ENCODE data around the gene FLYWCH2.
"Not testable (repeated sequence)": the region's sequence is repeated elsewhere in the genome, so short reads cannot be mapped to it uniquely, and the experiment has no call there.

The FLYWCH2 gene

GRCh38 chr16:2930236-2930635 is 47.2 kb downstream of the FLYWCH2 start:
- no peaks in the 10 kb centered on the region for H3K27me3 ChIP-seq (ENCODE audit: insufficient read depth, low read depth)
- no peaks in the 10 kb centered on the region for H3K36me3 ChIP-seq (ENCODE audit: insufficient read depth)
- no peak overlapping the region for H3K9ac ChIP-seq
- no peak overlapping the region for H3K27ac ChIP-seq
- no peak overlapping the region for H2AFZ ChIP-seq (ENCODE audit: low read depth)
- H3K4me1 ChIP-seq (ENCODE audit: low read depth, poor library complexity, severe bottlenecking) = peaks cover 14% of the 10 kb centered on the region
- H4K20me1 ChIP-seq (ENCODE audit: insufficient read depth) = no peaks in the 10 kb centered on the region
- no peak overlapping the region for H3K4me2 ChIP-seq
- TF ChIP-seq CTCF (conservative IDR thresholded peaks at IDR 0.05; ENCODE audit: low read depth, low read length) = no peak
- H3K79me2 ChIP-seq (ENCODE audit: insufficient read depth, low read depth) = no peaks in the 10 kb centered on the region
- H3K4me3 ChIP-seq (IDR thresholded peaks at IDR 0.05; ENCODE audit: insufficient read depth, low read depth, low read length) = no peak overlapping the region

GRCh38 chr16:2931231-2931914 is 48.4 kb downstream of the FLYWCH2 start:
- not testable (repeated sequence) for H3K4me2 ChIP-seq; H3K9ac ChIP-seq; H3K79me2 ChIP-seq (ENCODE audit: insufficient read depth, low read depth); H3K27ac ChIP-seq; H3K27me3 ChIP-seq (ENCODE audit: insufficient read depth, low read depth); H3K4me3 ChIP-seq (IDR thresholded peaks at IDR 0.05; ENCODE audit: insufficient read depth, low read depth, low read length); H3K36me3 ChIP-seq (ENCODE audit: insufficient read depth); H2AFZ ChIP-seq (ENCODE audit: low read depth); H4K20me1 ChIP-seq (ENCODE audit: insufficient read depth)
- peaks cover 11% of the 10 kb centered on the region for H3K4me1 ChIP-seq (ENCODE audit: low read depth, poor library complexity, severe bottlenecking)

- Histone ChIP-seq H4K20me1 (ENCODE audit: insufficient read depth) (no peaks in the 10 kb centered on the region), H3K79me2 (ENCODE audit: insufficient read depth, low read depth) (no peaks in the 10 kb centered on the region), H3K4me3 (IDR thresholded peaks at IDR 0.05; ENCODE audit: insufficient read depth, low read depth, low read length) (no peak overlapping the region), H3K9ac (no peak overlapping the region), H3K27me3 (ENCODE audit: insufficient read depth, low read depth) (no peaks in the 10 kb centered on the region), H3K27ac (no peak overlapping the region), H3K36me3 (ENCODE audit: insufficient read depth) (no peaks in the 10 kb centered on the region), H3K4me2 (no peak overlapping the region), H3K4me1 (ENCODE audit: low read depth, poor library complexity, severe bottlenecking) (no peaks in the 10 kb centered on the region), H2AFZ (ENCODE audit: low read depth) (no peak overlapping the region)
- no peak for TF ChIP-seq CTCF (conservative IDR thresholded peaks at IDR 0.05; ENCODE audit: low read depth, low read length)
These were observed 50.1 kb downstream of the FLYWCH2 start for GRCh38 chr16:2933136-2933535.

GRCh38 chr16:2933701-2934100 is 50.7 kb downstream of the FLYWCH2 start:
- no peaks in the 10 kb centered on the region for H3K79me2 ChIP-seq (ENCODE audit: insufficient read depth, low read depth)
- no peak overlapping the region for H3K9ac ChIP-seq
- no peaks in the 10 kb centered on the region for H3K27me3 ChIP-seq (ENCODE audit: insufficient read depth, low read depth)
- H3K4me2 ChIP-seq = no peak overlapping the region
- H2AFZ ChIP-seq (ENCODE audit: low read depth) = no peak overlapping the region
- no peaks in the 10 kb centered on the region for H3K4me1 ChIP-seq (ENCODE audit: low read depth, poor library complexity, severe bottlenecking)
- H3K4me3 ChIP-seq (IDR thresholded peaks at IDR 0.05; ENCODE audit: insufficient read depth, low read depth, low read length) = no peak overlapping the region
- H4K20me1 ChIP-seq (ENCODE audit: insufficient read depth) = no peaks in the 10 kb centered on the region
- no peak overlapping the region for H3K27ac ChIP-seq
- no peaks in the 10 kb centered on the region for H3K36me3 ChIP-seq (ENCODE audit: insufficient read depth)
- no peak for TF ChIP-seq CTCF (conservative IDR thresholded peaks at IDR 0.05; ENCODE audit: low read depth, low read length)

- Histone ChIP-seq H3K4me3 (IDR thresholded peaks at IDR 0.05; ENCODE audit: insufficient read depth, low read depth, low read length) (no peak overlapping the region), H3K79me2 (ENCODE audit: insufficient read depth, low read depth) (no peaks in the 10 kb centered on the region), H2AFZ (ENCODE audit: low read depth) (no peak overlapping the region), H3K27ac (no peak overlapping the region), H3K4me1 (ENCODE audit: low read depth, poor library complexity, severe bottlenecking) (no peaks in the 10 kb centered on the region), H3K4me2 (no peak overlapping the region), H3K27me3 (ENCODE audit: insufficient read depth, low read depth) (no peaks in the 10 kb centered on the region), H3K9ac (no peak overlapping the region), H4K20me1 (ENCODE audit: insufficient read depth) (no peaks in the 10 kb centered on the region), H3K36me3 (ENCODE audit: insufficient read depth) (no peaks in the 10 kb centered on the region; the same call in 1 of the 2 replicates)
- no peak for TF ChIP-seq CTCF (conservative IDR thresholded peaks at IDR 0.05; ENCODE audit: low read depth, low read length)
These were observed 51.4 kb downstream of the FLYWCH2 start for GRCh38 chr16:2934450-2934849.

Measured in KMS-11 (cell line).